H1 (cell line): ENCODE measurements around the gene ARHGAP6.

ENCODE experiments used
- ATF2 ChIP-seq: IDR thresholded peaks from 2 replicates; pipeline ENCODE4 v1.6.1; 2012; ENCODE audit warnings: low read length, inconsistent platforms
- CTCF ChIP-seq, 3 experiments: IDR thresholded peaks; 1 replicate in 2 of 3; 2 replicates in 1 of 3; pipeline versions ENCODE4 v1.5.1 to v1.6.1; 2011; ENCODE audit warnings: low read length in 3 of 3, mild to moderate bottlenecking in 3 of 3, inconsistent platforms in 2 of 3, low read depth in 1 of 3, moderate library complexity in 1 of 3; ENCODE audit not compliant: insufficient read depth in 1 of 3; ENCODE audit errors: control extremely low read depth in 1 of 3
- EP300 ChIP-seq, 2 experiments: IDR thresholded peaks; 1 replicate in 1 of 2; 2 replicates in 1 of 2; pipeline ENCODE4 v1.6.1; 2011 to 2012; ENCODE audit warnings: low read depth in 2 of 2, low read length in 2 of 2, mild to moderate bottlenecking in 2 of 2, borderline replicate concordance in 1 of 2, inconsistent platforms in 1 of 2, moderate library complexity in 1 of 2
- EZH2 ChIP-seq: fragments of 200-600 bp; sonication (generic); IDR thresholded peaks from 2 replicates; pipeline ENCODE4 v1.7.1; 2012; ENCODE audit warnings: low read depth, mild to moderate bottlenecking, moderate library complexity, low read length, inconsistent platforms; ENCODE audit not compliant: severe bottlenecking
- GABPA ChIP-seq: IDR thresholded peaks from 2 replicates; pipeline ENCODE4 v1.6.1; 2011; ENCODE audit warnings: mild to moderate bottlenecking, low read length, moderate library complexity, borderline replicate concordance; ENCODE audit not compliant: insufficient read depth
- HDAC2 ChIP-seq, 2 experiments: fragments of 300-600 bp in 1 of 2; sonication (generic) in 1 of 2; IDR thresholded peaks; 2 replicates each; pipeline ENCODE4 v1.6.1; 2011 to 2012; ENCODE audit warnings: low read depth in 2 of 2, low read length in 2 of 2, mild to moderate bottlenecking in 2 of 2, moderate library complexity in 2 of 2, borderline replicate concordance in 1 of 2, inconsistent platforms in 1 of 2
- JUND ChIP-seq: IDR thresholded peaks from 2 replicates; pipeline ENCODE4 v1.6.1; 2011; ENCODE audit warnings: mild to moderate bottlenecking, improper control_type of control experiment, low read length
- MAFK ChIP-seq: IDR thresholded peaks from 2 replicates; pipeline ENCODE4 v1.6.1; 2012; ENCODE audit warnings: low read depth, mild to moderate bottlenecking, improper control_type of control experiment, low read length
- PHF8 ChIP-seq: fragments of 200-600 bp; sonication (generic); conservative IDR thresholded peaks from 2 replicates; pipeline ENCODE4 v1.7.1; 2012; ENCODE audit warnings: low read depth, mild to moderate bottlenecking, inconsistent platforms, low read length, moderate library complexity
- POLR2A ChIP-seq, 2 experiments: IDR thresholded peaks; 1 replicate in 1 of 2; 2 replicates in 1 of 2; pipeline ENCODE4 v1.6.1; 2011; ENCODE audit warnings: low read depth in 2 of 2, low read length in 2 of 2, mild to moderate bottlenecking in 2 of 2; ENCODE audit errors: control extremely low read depth in 1 of 2
- POLR2AphosphoS5 ChIP-seq: IDR thresholded peaks from 2 replicates; pipeline ENCODE4 v1.6.1; 2011; ENCODE audit warnings: low read depth, low read length
- SP1 ChIP-seq: IDR thresholded peaks from 2 replicates; pipeline ENCODE4 v1.6.1; 2011; ENCODE audit warnings: low read depth, low read length
- TF ChIP-seq, protein P1 (sequence below): IDR thresholded peaks from 2 replicates; pipeline ENCODE4 v1.6.1; 2012; ENCODE audit warnings: inconsistent platforms

DNA sequence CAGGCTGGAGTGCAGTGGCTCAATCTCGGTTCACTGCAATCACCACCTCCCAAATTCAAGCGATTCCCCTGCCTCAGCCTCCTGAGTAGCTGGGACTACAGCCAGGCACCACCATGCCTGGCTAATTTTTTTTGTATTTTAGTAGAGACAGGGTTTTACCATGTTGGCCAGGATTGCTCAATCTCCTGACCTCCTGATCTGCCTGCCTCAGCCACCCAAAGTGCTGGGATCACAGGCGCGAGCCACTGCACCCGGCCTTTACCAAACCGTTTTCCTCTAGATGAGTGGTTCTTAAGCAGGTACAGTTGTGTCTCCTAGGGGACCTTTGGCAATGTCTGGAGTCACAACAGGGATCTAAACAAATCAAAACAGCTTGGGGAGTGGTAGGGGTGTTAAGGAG is 360.9 kb downstream of the ARHGAP6 start:
- TF ChIP-seq, protein P1, sequence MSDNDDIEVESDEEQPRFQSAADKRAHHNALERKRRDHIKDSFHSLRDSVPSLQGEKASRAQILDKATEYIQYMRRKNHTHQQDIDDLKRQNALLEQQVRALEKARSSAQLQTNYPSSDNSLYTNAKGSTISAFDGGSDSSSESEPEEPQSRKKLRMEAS, result no peak
- TF ChIP-seq CTCF (IDR thresholded peaks at IDR 0.05; ENCODE audit: control extremely low read depth in 1 of 3, insufficient read depth in 1 of 3, low read depth in 1 of 3, low read length in 3 of 3), result no peak
- TF ChIP-seq HDAC2 (IDR thresholded peaks at IDR 0.05; ENCODE audit: borderline replicate concordance in 1 of 2, low read depth in 2 of 2, low read length in 2 of 2), result no peak
- no peak for TF ChIP-seq SP1
- no peak for TF ChIP-seq POLR2A (IDR thresholded peaks at IDR 0.05; ENCODE audit: control extremely low read depth in 1 of 2, low read depth in 2 of 2, low read length in 2 of 2)
- TF ChIP-seq JUND, result no peak
- TF ChIP-seq PHF8, result no peak
- no peak for TF ChIP-seq ATF2
- no peak for TF ChIP-seq EZH2
- TF ChIP-seq POLR2AphosphoS5, result no peak
- TF ChIP-seq MAFK, result no peak
- no peak for TF ChIP-seq EP300 (IDR thresholded peaks at IDR 0.05; ENCODE audit: borderline replicate concordance in 1 of 2, low read depth in 2 of 2, low read length in 2 of 2)
- no peak for TF ChIP-seq GABPA
